GM19468 (cell line): ENCODE measurements around the gene PDCD10.

Experiments used
- ATAC-seq: cut with Tn5 transposase; IDR thresholded peaks from one replicate; pipeline ENCODE4 v1.9.1; 2021; ENCODE audit warnings: mild to moderate bottlenecking, moderate library complexity, moderate number of reproducible peaks; ENCODE audit not compliant: unreplicated experiment; ENCODE audit errors: extremely low read depth

Gene PDCD10

GRCh38 chr3:167691366-167691765, 43.3 kb downstream of the PDCD10 start:
- ATAC-seq: peak; percentile 100

DNA sequence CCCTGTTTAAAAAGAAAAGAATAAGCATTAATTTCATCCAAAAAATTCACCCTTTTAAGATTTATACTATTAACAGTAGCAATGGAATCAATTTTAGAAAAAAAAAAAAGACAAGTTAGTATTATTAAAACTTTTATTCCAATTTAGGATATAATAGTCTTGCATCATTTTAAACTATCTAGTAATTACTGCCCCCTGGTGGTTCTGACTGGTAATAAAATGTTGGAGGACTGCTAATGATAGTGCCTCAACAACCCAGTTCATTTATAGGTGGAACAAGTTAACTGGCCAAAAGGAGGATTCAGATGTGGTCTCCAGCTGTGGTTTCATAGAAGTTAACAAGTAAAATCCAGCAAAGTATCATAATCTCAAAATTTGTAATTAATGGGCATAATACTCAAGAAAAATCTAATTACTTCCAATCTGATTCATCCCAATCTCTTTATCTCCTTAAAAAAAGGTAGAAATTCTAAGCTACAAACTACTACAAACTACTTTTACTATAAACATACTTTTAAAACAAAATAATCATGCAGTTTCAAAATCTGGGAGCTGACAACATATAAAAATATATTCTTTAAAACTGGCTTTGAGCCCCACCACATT, 50.2 kb downstream of the PDCD10 start:
- no peak for ATAC-seq

GRCh38 chr3:167679526-167679925, 55.2 kb downstream of the PDCD10 start:
- no peak for ATAC-seq

GRCh38 chr3:167675848-167676247, 58.8 kb downstream of the PDCD10 start:
- no peak for ATAC-seq

- no peak for ATAC-seq
These were observed 61.5 kb downstream of the PDCD10 start for GRCh38 chr3:167673221-167673620.

DNA sequence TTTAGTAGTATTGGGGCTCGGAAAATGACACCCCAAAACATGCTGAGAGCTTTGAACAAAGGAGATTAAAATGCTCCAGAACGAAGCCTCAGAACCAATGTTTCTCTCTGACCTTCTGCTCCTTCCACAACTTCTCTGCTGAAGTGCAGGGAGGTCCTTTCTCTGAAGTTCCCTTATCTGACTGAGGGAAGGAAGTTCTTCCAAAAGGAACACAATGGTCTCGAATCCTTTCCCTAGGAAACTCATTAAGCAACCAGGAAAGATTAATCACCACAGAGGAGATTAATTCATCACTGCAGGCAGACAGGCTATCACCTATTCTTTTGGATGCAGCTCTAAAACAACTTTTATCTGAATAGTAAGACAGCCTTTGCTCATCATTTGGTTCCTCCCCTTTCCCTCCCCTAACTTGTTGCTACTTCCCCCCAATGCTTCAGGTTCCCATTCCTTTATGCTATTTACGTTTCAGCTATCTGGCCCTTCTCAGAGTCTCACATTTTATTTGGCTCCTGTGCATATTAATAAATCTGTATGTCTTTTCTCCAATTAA, 62.7 kb downstream of the PDCD10 start:
- no peak for ATAC-seq

GRCh38 chr3:167669699-167670098, 65.0 kb downstream of the PDCD10 start:
- ATAC-seq: no peak

DNA sequence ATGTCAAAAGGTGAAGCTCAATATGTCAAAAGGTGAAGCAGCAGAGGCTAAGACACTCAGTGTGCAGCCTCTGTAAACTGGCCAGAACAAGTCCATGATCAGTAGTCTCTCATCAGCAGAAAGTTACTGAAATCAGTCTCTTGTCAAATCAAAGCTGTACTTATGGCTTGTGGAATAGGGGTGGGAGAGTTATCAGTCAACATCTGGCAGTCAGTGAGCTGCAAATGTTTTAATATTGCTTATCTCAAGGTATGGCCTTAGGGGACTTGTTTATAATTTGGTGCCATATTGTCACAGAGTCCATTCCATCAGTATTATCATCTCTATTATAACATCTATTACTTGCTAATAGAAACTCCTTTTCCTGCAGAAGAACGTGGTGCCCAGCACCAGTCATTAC, 66.0 kb downstream of the PDCD10 start:
- ATAC-seq: no peak

- no peak for ATAC-seq
These were observed 68.1 kb downstream of the PDCD10 start for GRCh38 chr3:167666563-167666962.

DNA sequence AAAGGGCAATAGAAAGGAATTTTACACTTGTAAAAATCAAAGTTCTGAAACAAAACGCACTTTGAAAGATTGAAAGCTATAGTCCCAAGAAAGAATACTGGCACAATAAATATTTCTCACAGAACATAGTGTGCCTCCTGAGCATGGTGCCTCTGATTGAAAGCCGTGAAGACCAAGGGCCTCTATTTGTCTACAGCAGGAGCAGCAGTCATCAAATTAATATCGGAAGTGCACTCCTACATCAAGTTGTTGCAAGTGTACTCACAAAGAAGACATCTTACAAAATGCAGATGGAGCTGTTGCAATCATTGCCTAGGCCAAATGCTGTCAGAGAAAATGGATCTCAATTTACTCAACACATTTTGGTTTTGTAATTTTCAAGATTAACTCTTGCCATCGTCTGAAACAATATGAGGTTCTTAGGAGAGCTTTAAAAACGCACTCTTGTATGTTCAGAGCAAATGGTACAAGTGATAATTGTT, 71.7 kb downstream of the PDCD10 start:
- ATAC-seq: no peak

- no peak for ATAC-seq
These were observed 76.9 kb downstream of the PDCD10 start for GRCh38 chr3:167657684-167658225.

- ATAC-seq: no peak
These were observed 77.9 kb downstream of the PDCD10 start for GRCh38 chr3:167656821-167657220.

- no peak for ATAC-seq
These were observed 80.9 kb downstream of the PDCD10 start, which contains the start of gene WDR49 for GRCh38 chr3:167653760-167654159. TSS of gene WDR49 (minus strand) at chr3:167653942. CDS start at chr3:167653425, 517 bp downstream.

DNA sequence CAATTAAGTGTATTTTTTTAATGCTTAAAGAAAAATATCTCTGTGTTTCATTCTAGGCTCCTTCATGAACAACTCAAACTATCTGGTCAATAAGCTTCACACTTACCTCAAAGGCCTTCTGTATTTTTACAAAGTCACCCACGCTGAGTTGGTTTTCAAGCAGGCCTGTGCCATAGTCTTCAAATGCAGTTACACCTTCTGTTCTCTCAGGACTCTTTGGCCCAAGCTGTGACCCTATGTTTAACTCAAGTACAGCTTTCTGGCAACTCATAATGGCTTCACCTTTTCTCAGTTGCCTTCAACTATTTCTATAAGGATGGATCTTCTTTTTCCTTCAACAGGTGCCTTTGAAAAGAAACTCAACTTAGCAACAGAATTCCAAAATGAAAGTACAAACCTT, 81.5 kb downstream of the PDCD10 start:
- no peak for ATAC-seq

GRCh38 chr3:167651826-167652225, 82.9 kb downstream of the PDCD10 start:
- no peak for ATAC-seq

- no peak for ATAC-seq
These were observed 84.2 kb downstream of the PDCD10 start for GRCh38 chr3:167650459-167650858.

DNA sequence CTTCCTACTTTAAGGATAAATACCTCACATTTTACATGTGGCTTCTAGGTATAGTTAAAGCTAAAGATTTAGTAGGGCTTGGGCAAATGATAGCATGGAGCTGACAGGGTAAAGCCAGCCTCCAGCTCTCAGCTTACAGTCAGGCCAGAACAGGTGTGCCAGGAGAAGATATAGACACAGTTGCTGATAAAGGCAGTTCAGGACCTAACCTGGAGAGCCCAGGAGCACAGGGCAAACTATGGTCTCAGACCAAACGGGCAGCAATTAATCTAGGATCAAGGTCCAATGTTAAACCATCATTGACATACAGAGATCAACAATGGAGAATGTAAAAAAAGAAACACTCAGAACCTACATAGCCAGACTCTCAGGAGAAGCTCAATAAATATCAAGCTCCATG, 84.9 kb downstream of the PDCD10 start:
- no peak for ATAC-seq

- no peak for ATAC-seq
These were observed 90.1 kb downstream of the PDCD10 start for GRCh38 chr3:167644611-167645010.
